Smooth muscle cell (in vitro differentiated cells): ENCODE results near the gene SCAF11. TPM values are rescaled to one million over a fixed set of nuclear protein-coding genes. Genes with fewer than 3 reads are reported as not detected.

Experiments used
- DNase-seq: peaks from one replicate; lab custom pipeline; 2025; ENCODE audit not compliant: unreplicated experiment; lab: John Stamatoyannopoulos, UW
- H2AFZ ChIP-seq: fragments of 200-600 bp; sonication (generic); 2 replicates; pipeline ENCODE4 v1.6.0; 2016; ENCODE audit warnings: antibody characterized with exemption, low read depth, mild to moderate bottlenecking
- H3F3A ChIP-seq: fragments of 200-600 bp; sonication (generic); 2 replicates; pipeline ENCODE4 v1.6.0; 2017; ENCODE audit warnings: antibody characterized with exemption, low read depth
- H3K27ac ChIP-seq: fragments of 200-600 bp; sonication (generic); 2 replicates; pipeline ENCODE4 v1.5.1; 2016; ENCODE audit warnings: low read depth, mild to moderate bottlenecking
- H3K27me3 ChIP-seq: fragments of 200-600 bp; sonication (generic); 2 replicates; pipeline ENCODE4 v1.6.1; 2016; ENCODE audit warnings: low read depth, mild to moderate bottlenecking
- H3K36me3 ChIP-seq: fragments of 200-600 bp; sonication (generic); 2 replicates; pipeline ENCODE4 v1.5.1; 2016; ENCODE audit warnings: low read depth
- H3K4me1 ChIP-seq: fragments of 200-600 bp; sonication (generic); 2 replicates; pipeline ENCODE4 v1.5.1; 2016; ENCODE audit warnings: low read depth
- H3K4me2 ChIP-seq: fragments of 200-600 bp; sonication (generic); 2 replicates; pipeline ENCODE4 v1.6.0; 2016; ENCODE audit warnings: mild to moderate bottlenecking
- H3K4me3 ChIP-seq: fragments of 200-600 bp; sonication (generic); 2 replicates; pipeline ENCODE4 v1.5.1; 2016; ENCODE audit warnings: mild to moderate bottlenecking
- H3K79me2 ChIP-seq: fragments of 200-600 bp; sonication (generic); 2 replicates; pipeline ENCODE4 v1.6.0; 2016; ENCODE audit warnings: low read depth, mild to moderate bottlenecking
- H3K9ac ChIP-seq: fragments of 200-600 bp; sonication (generic); 2 replicates; pipeline ENCODE4 v1.6.0; 2016; ENCODE audit warnings: low read depth
- H3K9me3 ChIP-seq: fragments of 200-600 bp; sonication (generic); replicated peaks from 2 replicates; pipeline ENCODE4 v1.5.1; 2016; ENCODE audit warnings: low read depth
- H4K20me1 ChIP-seq: fragments of 200-600 bp; sonication (generic); 2 replicates; pipeline ENCODE4 v1.6.0; 2016; ENCODE audit warnings: low read depth
- whole genome bisulfite sequencing: methylation state at CpG from one replicate; pipeline ENCODE4 v1.1.7; 2016; ENCODE audit warnings: low lambda C conversion rate; 5-methylcytosine and 5-hydroxymethylcytosine counted together
- polyA plus RNA-seq: library from polyadenylated mRNA; unstranded; fragments of >200 nt; fragmentation: Nextera tagmentation; extraction: Ambion mirVana; gene quantifications from 2 replicates; pipeline ENCODE4 v1.2.1, GENCODE V29; 2016
- small RNA-seq: library from RNA; depleted of rRNA; stranded (forward); fragments of <200 nt; gene quantifications from one replicate; pipeline ENCODE3, GENCODE V24; 2014
- total RNA-seq: library from RNA; depleted of rRNA; stranded (reverse); fragments of >200 nt; gene quantifications from 2 replicates; pipeline ENCODE4 v1.2.3, GENCODE V29; 2014
- TF ChIP-seq, protein P1 (sequence below): fragments of 200-600 bp; sonication (generic); IDR thresholded peaks from 2 replicates; pipeline ENCODE4 v1.5.1; 2017; ENCODE audit warnings: borderline replicate concordance, mild to moderate bottlenecking, antibody characterized with exemption; ENCODE audit not compliant: insufficient read depth, poor library complexity, severe bottlenecking

SCAF11 gene
- total and polyA plus RNA-seq, 2 experiments from 2014 or later, result 33.2 to 99.5 TPM

DNA sequence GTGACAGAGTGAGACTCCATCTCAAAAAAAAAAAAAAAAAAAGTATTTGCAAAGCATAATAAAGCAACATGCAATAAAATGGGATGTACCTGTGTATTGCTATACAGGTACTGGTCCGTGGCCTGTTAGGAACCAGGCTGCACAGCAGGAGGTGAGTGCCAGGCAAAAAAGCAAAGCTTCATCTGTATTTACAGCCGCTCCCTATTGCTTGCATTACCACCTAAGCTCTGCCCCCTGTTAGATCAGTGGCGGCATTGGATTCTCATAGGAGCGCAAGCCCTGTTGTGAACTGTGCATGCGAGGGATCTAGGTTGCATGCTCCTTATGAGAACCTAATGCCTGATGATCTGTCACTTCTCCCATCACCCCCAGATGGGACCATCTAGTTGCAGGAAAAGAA is 113.3 kb downstream of the SCAF11 start:
- TF ChIP-seq, protein P1, sequence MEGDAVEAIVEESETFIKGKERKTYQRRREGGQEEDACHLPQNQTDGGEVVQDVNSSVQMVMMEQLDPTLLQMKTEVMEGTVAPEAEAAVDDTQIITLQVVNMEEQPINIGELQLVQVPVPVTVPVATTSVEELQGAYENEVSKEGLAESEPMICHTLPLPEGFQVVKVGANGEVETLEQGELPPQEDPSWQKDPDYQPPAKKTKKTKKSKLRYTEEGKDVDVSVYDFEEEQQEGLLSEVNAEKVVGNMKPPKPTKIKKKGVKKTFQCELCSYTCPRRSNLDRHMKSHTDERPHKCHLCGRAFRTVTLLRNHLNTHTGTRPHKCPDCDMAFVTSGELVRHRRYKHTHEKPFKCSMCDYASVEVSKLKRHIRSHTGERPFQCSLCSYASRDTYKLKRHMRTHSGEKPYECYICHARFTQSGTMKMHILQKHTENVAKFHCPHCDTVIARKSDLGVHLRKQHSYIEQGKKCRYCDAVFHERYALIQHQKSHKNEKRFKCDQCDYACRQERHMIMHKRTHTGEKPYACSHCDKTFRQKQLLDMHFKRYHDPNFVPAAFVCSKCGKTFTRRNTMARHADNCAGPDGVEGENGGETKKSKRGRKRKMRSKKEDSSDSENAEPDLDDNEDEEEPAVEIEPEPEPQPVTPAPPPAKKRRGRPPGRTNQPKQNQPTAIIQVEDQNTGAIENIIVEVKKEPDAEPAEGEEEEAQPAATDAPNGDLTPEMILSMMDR, result no peak
- DNase-seq, result no peak
- Histone ChIP-seq H3K9ac (no peak overlapping the region), H3K27me3 (no peaks in the 10 kb centered on the region), H3K9me3 (no peaks in the 10 kb centered on the region), H2AFZ (no peak overlapping the region), H3F3A (no peaks in the 10 kb centered on the region), H3K4me1 (peaks cover 5% of the 10 kb centered on the region), H4K20me1 (peaks cover 26% of the 10 kb centered on the region), H3K27ac (no peak overlapping the region), H3K4me3 (no peak overlapping the region), H3K36me3 (peaks cover 21% of the 10 kb centered on the region), H3K4me2 (no peak overlapping the region), H3K79me2 (peaks cover 12% of the 10 kb centered on the region)
- 98% methylated on average over 5 of the region's 5 CpGs for WGBS

DNA sequence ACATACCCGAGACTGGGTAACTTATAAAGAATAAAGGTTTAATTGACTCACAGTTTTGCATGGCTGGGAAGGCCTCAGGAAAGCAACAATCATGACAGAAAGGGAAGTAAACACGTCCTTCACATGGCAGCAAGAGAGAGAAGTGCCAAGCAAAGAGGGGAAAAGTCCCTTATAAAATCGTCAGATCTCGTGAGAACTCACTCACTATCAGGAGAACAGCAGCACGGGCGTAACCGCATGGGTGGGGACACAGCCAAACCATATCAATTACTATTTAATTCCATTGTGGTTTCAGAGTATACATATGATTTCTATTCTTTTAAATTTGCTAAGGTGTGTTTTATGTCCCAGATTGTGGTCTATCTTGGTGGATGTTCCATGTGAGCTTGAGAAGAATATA is 117.9 kb downstream of the SCAF11 start:
- peaks cover 21% of the 10 kb centered on the region for H3K36me3 ChIP-seq
- no peaks in the 10 kb centered on the region for H3K9me3 ChIP-seq
- H3K27ac ChIP-seq, result no peak overlapping the region
- DNase-seq, result no peak
- H3K27me3 ChIP-seq, result no peaks in the 10 kb centered on the region
- H2AFZ ChIP-seq, result no peak overlapping the region
- TF ChIP-seq, protein P1, result no peak
- no peak overlapping the region for H3K9ac ChIP-seq
- H3K79me2 ChIP-seq, result peaks cover 3% of the 10 kb centered on the region
- 97% methylated on average over 7 of the region's 7 CpGs for WGBS
- no peaks in the 10 kb centered on the region for H3F3A ChIP-seq
- H3K4me2 ChIP-seq, result no peak overlapping the region
- no peaks in the 10 kb centered on the region for H3K4me1 ChIP-seq
- peaks cover 18% of the 10 kb centered on the region for H4K20me1 ChIP-seq
- no peak overlapping the region for H3K4me3 ChIP-seq

Small RNAs within 50 kb of the gene (small RNA-seq; reads per million reads assigned to genes)
- 0.13 reads per million for gene RN7SL246P
